ENCODE results near the gene ARHGEF40. TPM values are rescaled to one million over a fixed set of nuclear protein-coding genes. Genes with fewer than 3 reads are reported as not detected.

ARHGEF40 gene
- total and polyA plus RNA-seq, 2 donors (not counting 1 experiment from before 2014, with no cell fraction given), result 1.0 to 1.7 TPM

GRCh38 chr14:21090940-21091663 lies 21.0 kb downstream of the ARHGEF40 start:
- H3K27ac ChIP-seq (ENCODE audit: low read length in 2 of 2), result no peak overlapping the region
- no peak overlapping the region for H3K4me3 Mint-ChIP-seq

GRCh38 chr14:21091821-21092272 lies 21.7 kb downstream of the ARHGEF40 start:
- intact Hi-C loops (cut with micrococcal nuclease), result loop anchor here (1.0 kb wide), 3 partner anchors 12 to 78 kb away; no protein-coding TSS in a partner anchor
- no peaks in the 10 kb centered on the region for H3K27me3 Mint-ChIP-seq
- H3K4me3 Mint-ChIP-seq, result no peak overlapping the region
- POLR2A ChIA-PET, result interaction anchor here (1.0 to 2.0 kb wide), 3 partner anchors 11 to 21 kb away, joined by 4 to 8 read pairs (median 4); no protein-coding TSS in a partner anchor
- Histone ChIP-seq H3K36me3 (replicated peaks in 1 of 2; ENCODE audit: control extremely low read depth in 1 of 2, control insufficient read depth in 1 of 2, extremely low read depth in 1 of 2, insufficient read depth in 2 of 2, low read length in 1 of 2) (no peaks in the 10 kb centered on the region), H3K4me2 (replicated peaks; ENCODE audit: low read depth, low read length, poor library complexity, severe bottlenecking) (peak overlapping the region; percentile 21), H2AFZ (ENCODE audit: insufficient read depth, low read depth, low read length, poor library complexity, severe bottlenecking) (no peak overlapping the region), H3K9ac (ENCODE audit: low read length) (no peak overlapping the region), H3K27me3 (replicated peaks in 1 of 4; ENCODE audit: control extremely low read depth in 1 of 4, control insufficient read depth in 3 of 4, insufficient read depth in 4 of 4, low read length in 3 of 4) (peaks cover 0 to 4% (median 0%) of the 10 kb centered on the region in 4 experiments), H3K4me1 (ENCODE audit: control insufficient read depth in 2 of 2, insufficient read depth in 2 of 2, low read length in 2 of 2) (peaks cover 9 to 19% of the 10 kb centered on the region in 2 donors), H3K4me3 (ENCODE audit: control extremely low read depth in 1 of 5, extremely low read depth in 1 of 5, insufficient read depth in 1 of 5, low read depth in 2 of 5, low read length in 4 of 5) (no peak overlapping the region), H3K27ac (ENCODE audit: low read length in 2 of 2) (no peak overlapping the region), H3K79me2 (ENCODE audit: control insufficient read depth, insufficient read depth, low read length) (no peaks in the 10 kb centered on the region), H4K20me1 (ENCODE audit: control insufficient read depth, insufficient read depth, low read length, poor library complexity, severe bottlenecking) (no peaks in the 10 kb centered on the region), H3K9me3 (ENCODE audit: control extremely low read depth in 1 of 3, control insufficient read depth in 2 of 3, insufficient read depth in 1 of 3, low read length in 2 of 3) (peaks cover 0 to 5% (median 0%) of the 10 kb centered on the region in 3 donors)
- H3K9me3 Mint-ChIP-seq (ENCODE audit: insufficient read depth), result no peaks in the 10 kb centered on the region
- ATAC-seq (ENCODE audit: low read depth), result no peak
- DNase-seq, result no peak
- CTCF ChIA-PET, result interaction anchor here (0.8 to 7.5 kb wide), 15 partner anchors 9 to 91 kb away, joined by 3 to 171 read pairs (median 7); partner anchors contain the start of genes ARHGEF40 and TMEM253
- H3K27ac Mint-ChIP-seq, result no peak overlapping the region
- H3K4me1 Mint-ChIP-seq, result peaks cover 14% of the 10 kb centered on the region
- 98% methylated on average over 42 of the region's 42 CpGs for WGBS (ENCODE audit: insufficient coverage)
- TF ChIP-seq CTCF (IDR thresholded peaks at IDR 0.05) (no peak), EZH2 (IDR thresholded peaks at IDR 0.05; ENCODE audit: borderline replicate concordance, insufficient read depth, low read depth, low read length, poor library complexity, severe bottlenecking) (no peak)

More at GRCh38 chr14:21090940-21091663, 21.0 kb downstream of the ARHGEF40 start:
- no peak overlapping the region for H3K4me3 ChIP-seq (ENCODE audit: control extremely low read depth in 1 of 5, extremely low read depth in 1 of 5, insufficient read depth in 1 of 5, low read depth in 2 of 5, low read length in 4 of 5)
- H3K4me1 ChIP-seq (ENCODE audit: control insufficient read depth in 2 of 2, insufficient read depth in 2 of 2, low read length in 2 of 2), result peaks cover 11 to 21% of the 10 kb centered on the region in 2 donors
- H3K36me3 ChIP-seq (replicated peaks in 1 of 2; ENCODE audit: control extremely low read depth in 1 of 2, control insufficient read depth in 1 of 2, extremely low read depth in 1 of 2, insufficient read depth in 2 of 2, low read length in 1 of 2), result no peaks in the 10 kb centered on the region
- H3K9ac ChIP-seq (ENCODE audit: low read length), result no peak overlapping the region
- intact Hi-C loops (cut with micrococcal nuclease), result no loop called here
- Mint-ChIP-seq H3K27ac (no peak overlapping the region), H3K9me3 (ENCODE audit: insufficient read depth) (no peaks in the 10 kb centered on the region), H3K4me1 (peaks cover 18% of the 10 kb centered on the region), H3K27me3 (no peaks in the 10 kb centered on the region)
- H3K79me2 ChIP-seq (ENCODE audit: control insufficient read depth, insufficient read depth, low read length), result no peaks in the 10 kb centered on the region
- H3K9me3 ChIP-seq (ENCODE audit: control extremely low read depth in 1 of 3, control insufficient read depth in 2 of 3, insufficient read depth in 1 of 3, low read length in 2 of 3), result peaks cover 0 to 5% (median 0%) of the 10 kb centered on the region in 3 donors
- DNase-seq, result no peak
- no peak for TF ChIP-seq EZH2 (IDR thresholded peaks at IDR 0.05; ENCODE audit: borderline replicate concordance, insufficient read depth, low read depth, low read length, poor library complexity, severe bottlenecking)
- H3K4me2 ChIP-seq (replicated peaks; ENCODE audit: low read depth, low read length, poor library complexity, severe bottlenecking), result no peak overlapping the region
- H2AFZ ChIP-seq (ENCODE audit: insufficient read depth, low read depth, low read length, poor library complexity, severe bottlenecking), result no peak overlapping the region
- 97% methylated on average over 41 of the region's 45 CpGs for WGBS (ENCODE audit: insufficient coverage)
- H4K20me1 ChIP-seq (ENCODE audit: control insufficient read depth, insufficient read depth, low read length, poor library complexity, severe bottlenecking), result no peaks in the 10 kb centered on the region
- ChIA-PET POLR2A (interaction anchor here (1.6 kb wide), 1 partner anchor 13 kb away, joined by 4 read pairs; no protein-coding TSS in a partner anchor), CTCF (interaction anchor here (1.2 to 7.8 kb wide), 11 partner anchors 8 to 76 kb away, joined by 6 to 171 read pairs (median 43); partner anchors contain the start of genes ARHGEF40 and TMEM253)
- H3K27me3 ChIP-seq (replicated peaks in 1 of 4; ENCODE audit: control extremely low read depth in 1 of 4, control insufficient read depth in 3 of 4, insufficient read depth in 4 of 4, low read length in 3 of 4), result peaks cover 0 to 4% (median 0%) of the 10 kb centered on the region in 4 experiments
- no peak for ATAC-seq (ENCODE audit: low read depth)

Data from B cell (primary cell).